Fibroblast of mammary gland (primary cell): ENCODE data around the gene RNF126.
"Not testable (repeated sequence)": the region's sequence is repeated elsewhere in the genome, so short reads cannot be mapped to it uniquely, and the experiment has no call there.

Source experiments
- DNase-seq: peaks from one replicate; pipeline ENCODE4 v3.0.0-alpha.2; 2010; ENCODE audit warnings: low read depth
- H3K4me3 ChIP-seq: 2 replicates; pipeline ENCODE4 v1.5.1; 2011; ENCODE audit warnings: low read depth, mild to moderate bottlenecking, low read length, moderate library complexity; ENCODE audit not compliant: control insufficient read depth
- TF ChIP-seq, protein P1 (sequence below): conservative IDR thresholded peaks from 2 replicates; pipeline ENCODE4 v1.5.1; 2011; ENCODE audit warnings: low read depth, low read length, inconsistent platforms; ENCODE audit not compliant: control insufficient read depth, insufficient read depth

Gene RNF126

GRCh38 chr19:604355-604754 is 58.7 kb downstream of the RNF126 start:
- DNase-seq, result no peak
- TF ChIP-seq, protein P1, sequence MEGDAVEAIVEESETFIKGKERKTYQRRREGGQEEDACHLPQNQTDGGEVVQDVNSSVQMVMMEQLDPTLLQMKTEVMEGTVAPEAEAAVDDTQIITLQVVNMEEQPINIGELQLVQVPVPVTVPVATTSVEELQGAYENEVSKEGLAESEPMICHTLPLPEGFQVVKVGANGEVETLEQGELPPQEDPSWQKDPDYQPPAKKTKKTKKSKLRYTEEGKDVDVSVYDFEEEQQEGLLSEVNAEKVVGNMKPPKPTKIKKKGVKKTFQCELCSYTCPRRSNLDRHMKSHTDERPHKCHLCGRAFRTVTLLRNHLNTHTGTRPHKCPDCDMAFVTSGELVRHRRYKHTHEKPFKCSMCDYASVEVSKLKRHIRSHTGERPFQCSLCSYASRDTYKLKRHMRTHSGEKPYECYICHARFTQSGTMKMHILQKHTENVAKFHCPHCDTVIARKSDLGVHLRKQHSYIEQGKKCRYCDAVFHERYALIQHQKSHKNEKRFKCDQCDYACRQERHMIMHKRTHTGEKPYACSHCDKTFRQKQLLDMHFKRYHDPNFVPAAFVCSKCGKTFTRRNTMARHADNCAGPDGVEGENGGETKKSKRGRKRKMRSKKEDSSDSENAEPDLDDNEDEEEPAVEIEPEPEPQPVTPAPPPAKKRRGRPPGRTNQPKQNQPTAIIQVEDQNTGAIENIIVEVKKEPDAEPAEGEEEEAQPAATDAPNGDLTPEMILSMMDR, result no peak
- no peak overlapping the region for H3K4me3 ChIP-seq

DNA sequence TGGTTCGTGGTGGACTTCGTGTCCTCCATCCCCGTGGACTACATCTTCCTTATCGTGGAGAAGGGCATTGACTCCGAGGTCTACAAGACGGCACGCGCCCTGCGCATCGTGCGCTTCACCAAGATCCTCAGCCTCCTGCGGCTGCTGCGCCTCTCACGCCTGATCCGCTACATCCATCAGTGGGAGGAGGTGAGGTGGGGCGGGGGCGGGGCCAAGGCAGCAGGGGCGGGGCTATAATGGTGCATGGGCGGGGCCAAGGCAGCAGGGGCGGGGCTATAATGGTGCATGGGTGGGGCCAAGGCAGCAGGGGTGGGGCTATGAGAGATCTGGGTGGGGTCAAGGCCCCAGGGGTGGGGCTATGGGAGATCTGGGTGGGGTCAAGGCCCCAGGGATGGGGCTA is 59.2 kb downstream of the RNF126 start:
- DNase-seq, H3K4me3 ChIP-seq: not testable (repeated sequence)

GRCh38 chr19:603302-603639 is 59.7 kb downstream of the RNF126 start:
- not testable (repeated sequence) for H3K4me3 ChIP-seq, DNase-seq

DNA sequence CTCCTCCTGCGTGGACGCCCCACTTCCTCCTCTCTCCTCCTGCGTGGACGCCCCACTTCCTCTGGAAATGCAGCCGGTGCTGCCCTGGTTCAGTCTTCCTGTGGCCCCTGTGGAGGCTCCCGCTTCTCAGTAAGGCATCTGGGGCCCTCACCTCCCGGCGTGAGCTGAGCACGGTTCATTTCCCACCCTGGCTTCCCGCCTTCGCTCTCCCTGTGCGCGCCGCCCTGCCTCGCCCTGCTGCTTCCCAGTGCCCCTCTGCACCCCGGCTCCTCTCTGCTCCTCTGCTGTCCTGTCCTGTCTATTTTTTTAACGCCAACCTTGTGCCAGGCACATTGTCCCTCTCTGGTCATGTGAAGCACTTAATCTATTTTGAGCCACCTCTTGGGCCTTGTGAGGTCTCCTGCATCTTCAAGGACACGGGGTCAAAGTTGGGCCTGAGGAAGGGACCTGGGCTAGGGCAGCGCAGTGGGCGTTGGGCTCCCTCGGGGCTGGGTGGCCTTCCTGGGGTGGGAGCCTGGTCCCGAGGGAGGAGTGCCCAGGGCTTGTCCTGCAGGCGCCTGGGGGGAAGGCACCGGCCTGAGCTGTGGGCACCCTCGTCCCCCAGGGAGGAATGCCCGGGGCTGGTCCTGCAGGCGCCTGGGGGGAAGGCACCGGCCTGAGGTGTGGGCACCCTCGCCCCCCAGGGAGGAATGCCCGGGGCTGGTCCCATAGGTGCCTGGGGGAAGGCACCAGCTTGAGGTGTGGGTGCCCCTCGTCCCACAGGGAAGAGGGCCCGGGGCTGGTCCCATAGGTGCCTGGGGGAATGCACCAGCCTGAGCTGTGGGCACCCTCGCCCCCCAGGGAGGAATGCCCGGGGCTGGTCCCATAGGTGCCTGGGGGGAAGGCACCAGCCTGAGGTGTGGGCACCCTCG is 60.4 kb downstream of the RNF126 start:
- TF ChIP-seq, protein P1, result no peak
- no peak overlapping the region for H3K4me3 ChIP-seq
- DNase-seq, result no peak

DNA sequence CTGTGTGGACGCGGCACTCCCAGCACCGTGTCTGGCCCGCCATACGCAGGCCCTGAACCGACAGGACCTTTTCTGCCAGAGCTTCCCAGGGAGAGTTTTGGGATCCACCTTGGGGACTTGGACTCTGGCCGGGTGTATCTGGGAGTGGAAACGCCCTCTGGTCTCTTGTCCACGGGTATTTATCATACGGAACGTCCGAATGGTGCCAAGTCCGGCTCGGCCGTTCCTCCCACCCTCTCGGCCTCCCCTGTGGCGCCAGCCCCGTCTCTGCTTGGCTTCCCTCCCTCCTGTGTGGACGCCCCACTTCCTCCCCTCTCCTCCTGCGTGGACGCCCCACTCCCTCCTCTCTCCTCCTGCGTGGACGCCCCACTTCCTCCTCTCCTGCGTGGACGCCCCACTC is 61.2 kb downstream of the RNF126 start:
- TF ChIP-seq, protein P1, result no peak
- H3K4me3 ChIP-seq, result no peak overlapping the region
- no peak for DNase-seq

DNA sequence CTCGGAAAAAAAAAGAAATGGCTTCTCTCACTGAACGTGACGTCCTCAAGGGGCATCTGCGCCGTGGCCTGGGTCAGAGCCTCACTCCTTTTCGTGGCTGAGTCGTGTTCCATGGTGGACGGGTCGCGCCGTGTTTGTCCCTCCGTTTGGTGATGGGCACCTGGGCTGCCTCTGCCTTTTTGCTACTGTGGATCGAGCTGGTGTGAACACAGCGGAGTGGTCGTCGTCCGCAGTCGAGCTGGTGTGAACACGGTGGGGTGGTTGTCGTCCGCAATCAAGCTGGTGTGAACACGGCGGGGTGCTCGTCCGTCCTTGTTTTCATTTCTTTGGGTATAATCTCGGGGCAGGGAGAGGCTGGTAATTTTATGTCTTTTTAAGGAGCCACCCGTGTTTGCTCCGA is 61.7 kb downstream of the RNF126 start:
- H3K4me3 ChIP-seq, result no peak overlapping the region
- TF ChIP-seq, protein P1, result no peak
- DNase-seq, result no peak
